Adrenal gland (tissue), 12 donors: ENCODE results near the gene EXOC6B. TPM values are rescaled to one million over a fixed set of nuclear protein-coding genes. Genes with fewer than 3 reads are reported as not detected.

ENCODE experiments used
- DNase-seq, 7 donors: peaks; one replicate each; pipeline ENCODE4 v3.0.0-alpha.2; 2019 to 2020
- H3K27ac ChIP-seq, 5 donors: fragments of 200-600 bp; sonication (generic) in 4 of 5; 1 replicate in 3 of 5; 2 replicates in 2 of 5; pipeline versions ENCODE4 v1.5.1 to v1.8.0; 2016 to 2020; ENCODE audit warnings: mild to moderate bottlenecking in 1 of 5
- H3K27me3 ChIP-seq: fragments of 200-600 bp; 2 replicates; pipeline ENCODE4 v1.8.0; 2021
- H3K36me3 ChIP-seq, 2 donors: fragments of 200-600 bp; replicated peaks in 1 of 2; 1 replicate in 1 of 2; 2 replicates in 1 of 2; pipeline versions ENCODE4 v1.5.1 to v1.8.0; 2018 to 2022
- H3K4me1 ChIP-seq, 2 donors: fragments of 200-600 bp; replicated peaks in 1 of 2; 1 replicate in 1 of 2; 2 replicates in 1 of 2; pipeline versions ENCODE4 v1.5.1 to v1.8.0; 2018 to 2021
- H3K4me3 ChIP-seq, 4 donors: fragments of 200-600 bp; sonication (generic) in 3 of 4; one replicate each; pipeline ENCODE4 v1.5.1; 2016 to 2018
- H3K9me3 ChIP-seq, 3 donors: fragments of 200-600 bp; sonication (generic) in 1 of 3; replicated peaks in 1 of 3; 1 replicate in 2 of 3; 2 replicates in 1 of 3; pipeline versions ENCODE4 v1.5.1 to v1.8.0; 2016 to 2021
- POLR2A ChIP-seq, 2 donors: fragments of 450-650 bp; IDR thresholded peaks; one replicate each; pipeline ENCODE4 v1.6.1; 2017; ENCODE audit warnings: antibody characterized with exemption in 2 of 2, mild to moderate bottlenecking in 2 of 2, moderate library complexity in 1 of 2
- WGBS, 4 donors: extraction: QIAGEN DNeasy Blood & Tissue Kit in 2 of 4; methylation state at CpG; one replicate each; pipeline versions ENCODE4 v1.1.5 to v1.1.7; 2013 to 2017; 5-methylcytosine and 5-hydroxymethylcytosine counted together
- intact Hi-C, 2 donors: fragments of 100-400 bp; cut with DNase I; formaldehyde crosslinking; loops; one replicate each; pipeline versions ENCODE4 v1.14.1 to v1.15.0; 2022 to 2023
- polyA plus RNA-seq, 3 donors: library from polyadenylated mRNA; stranded (reverse); fragments of 200-250 nt in 2 of 3; fragments of 350-450 nt in 1 of 3; fragmentation: Illumina TruSeq in 1 of 3; extraction: RNeasy Lipid Tissue Mini Kit (QIAGEN cat#74804) in 1 of 3; gene quantifications; one replicate each; pipeline ENCODE4 v1.2.3, GENCODE V29; 2013 to 2014
- total RNA-seq, 9 donors: library from RNA; depleted of rRNA in 4 of 9; stranded (reverse); fragments of >200 nt in 4 of 9; fragments of 120-200 nt in 1 of 9; fragmentation: NEBNext Ultra II Directional in 1 of 9; extraction: Animal tissue kit (Norgen Biotek cat#: 25700) in 1 of 9; gene quantifications; one replicate each; pipeline versions ENCODE4 v1.1.0 to v1.2.4, GENCODE V29; 2013 to 2023
- TF ChIP-seq, protein P1 (sequence below), 6 experiments: fragments of 450-650 bp in 4 of 6; fragments of 200-600 bp in 2 of 6; sonication (generic) in 1 of 6; IDR thresholded peaks; 1 replicate in 5 of 6; 2 replicates in 1 of 6; pipeline versions ENCODE4 v1.5.1 to v1.8.0; 2016 to 2021; ENCODE audit warnings: antibody characterized with exemption in 6 of 6, mild to moderate bottlenecking in 2 of 6, moderate library complexity in 1 of 6
- donor health status: healthy with polysubstance abuse.
- donor health status: Bipolar disorder and iron deficiency.
- donor health status: DM: yes; HTN: yes; CAD: no.
- donor health status: DM: no; HTN: no; CAD: no.
- donor health status: DM: no; HTN: no; CAD: no.
- donor health status: DM: yes; HTN: yes; CAD: no.

Gene EXOC6B
- total and polyA plus RNA-seq, 12 donors = 6.0 to 92.6 (median 50.6) TPM

DNA sequence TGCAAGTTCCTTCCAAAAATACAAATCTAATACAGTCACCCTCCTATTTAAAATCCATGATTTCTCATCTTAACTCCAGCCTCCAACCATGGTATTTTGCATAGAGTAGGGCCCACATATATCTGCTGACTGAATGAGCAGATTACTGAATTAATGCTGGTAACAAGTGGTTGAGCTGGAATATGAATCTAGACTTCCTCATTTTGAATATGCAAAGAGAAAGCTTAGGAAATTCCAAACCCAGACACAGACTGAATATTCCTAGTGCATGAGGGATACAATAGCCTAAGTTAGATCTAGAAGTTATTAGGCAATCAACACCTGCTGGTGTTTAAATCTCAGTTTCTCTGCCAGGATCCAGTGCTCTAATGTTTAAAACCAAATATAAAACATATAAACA is 463.1 kb downstream of the EXOC6B start:
- H3K4me1 ChIP-seq = no peaks in the 10 kb centered on the region
- TF ChIP-seq, protein P1, sequence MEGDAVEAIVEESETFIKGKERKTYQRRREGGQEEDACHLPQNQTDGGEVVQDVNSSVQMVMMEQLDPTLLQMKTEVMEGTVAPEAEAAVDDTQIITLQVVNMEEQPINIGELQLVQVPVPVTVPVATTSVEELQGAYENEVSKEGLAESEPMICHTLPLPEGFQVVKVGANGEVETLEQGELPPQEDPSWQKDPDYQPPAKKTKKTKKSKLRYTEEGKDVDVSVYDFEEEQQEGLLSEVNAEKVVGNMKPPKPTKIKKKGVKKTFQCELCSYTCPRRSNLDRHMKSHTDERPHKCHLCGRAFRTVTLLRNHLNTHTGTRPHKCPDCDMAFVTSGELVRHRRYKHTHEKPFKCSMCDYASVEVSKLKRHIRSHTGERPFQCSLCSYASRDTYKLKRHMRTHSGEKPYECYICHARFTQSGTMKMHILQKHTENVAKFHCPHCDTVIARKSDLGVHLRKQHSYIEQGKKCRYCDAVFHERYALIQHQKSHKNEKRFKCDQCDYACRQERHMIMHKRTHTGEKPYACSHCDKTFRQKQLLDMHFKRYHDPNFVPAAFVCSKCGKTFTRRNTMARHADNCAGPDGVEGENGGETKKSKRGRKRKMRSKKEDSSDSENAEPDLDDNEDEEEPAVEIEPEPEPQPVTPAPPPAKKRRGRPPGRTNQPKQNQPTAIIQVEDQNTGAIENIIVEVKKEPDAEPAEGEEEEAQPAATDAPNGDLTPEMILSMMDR (IDR thresholded peaks at IDR 0.05) = no peak
- TF ChIP-seq POLR2A (IDR thresholded peaks at IDR 0.05) = no peak
- H3K27me3 ChIP-seq = no peaks in the 10 kb centered on the region
- intact Hi-C loops = no loop called here
- no peak for DNase-seq
- no peak overlapping the region for H3K4me3 ChIP-seq
- no peaks in the 10 kb centered on the region for H3K9me3 ChIP-seq
- no peaks in the 10 kb centered on the region for H3K36me3 ChIP-seq
- no peak overlapping the region for H3K27ac ChIP-seq

DNA sequence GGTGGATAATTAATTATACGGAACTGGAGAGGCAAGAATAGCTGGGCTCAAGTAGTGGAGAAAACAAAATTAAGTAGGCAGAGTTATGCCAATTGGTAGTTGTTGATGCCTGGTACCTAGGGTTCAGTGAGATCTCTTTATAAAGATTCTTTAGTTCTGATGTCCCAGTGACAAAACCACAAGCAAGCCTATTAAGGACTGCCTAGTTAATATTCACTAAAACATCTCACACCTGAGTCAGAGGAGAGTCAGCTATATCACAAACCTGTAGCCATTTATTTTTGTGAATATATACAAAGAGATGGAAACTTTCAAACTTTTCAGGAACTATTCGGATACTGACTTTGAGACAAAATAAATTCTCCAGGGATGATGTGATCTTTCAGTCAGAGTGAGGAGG is 464.3 kb downstream of the EXOC6B start:
- Histone ChIP-seq H3K9me3 (no peaks in the 10 kb centered on the region), H3K4me3 (no peak overlapping the region), H3K36me3 (no peaks in the 10 kb centered on the region), H3K4me1 (no peaks in the 10 kb centered on the region), H3K27me3 (no peaks in the 10 kb centered on the region), H3K27ac (no peak overlapping the region)
- DNase-seq = no peak
- TF ChIP-seq, protein P1 (IDR thresholded peaks at IDR 0.05) = no peak
- no peak for TF ChIP-seq POLR2A (IDR thresholded peaks at IDR 0.05)
- intact Hi-C loops = no loop called here
- WGBS, 4 donors = 71 to 100% (median 97%) methylated on average over 2 of the region's 2 CpGs

DNA sequence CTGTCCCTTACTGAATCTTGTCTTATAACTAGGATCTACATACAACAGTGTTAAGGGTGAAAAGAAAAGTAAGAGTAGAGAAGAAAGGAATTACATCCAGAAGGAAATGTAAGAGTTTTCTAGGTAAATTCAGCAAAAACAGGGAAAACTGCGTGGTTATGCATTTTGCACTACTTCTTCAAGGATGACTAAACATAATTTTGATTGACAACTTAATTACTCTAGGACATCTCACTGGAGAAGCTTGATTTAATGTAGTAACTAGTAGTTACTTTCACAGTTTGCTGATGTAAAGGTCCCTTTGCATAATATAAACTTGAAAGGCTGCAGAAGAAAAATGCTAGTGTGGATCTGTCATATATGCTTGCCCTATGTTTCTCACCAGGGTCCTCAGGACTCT is 464.8 kb downstream of the EXOC6B start:
- no peaks in the 10 kb centered on the region for H3K36me3 ChIP-seq
- TF ChIP-seq POLR2A (IDR thresholded peaks at IDR 0.05) = no peak
- TF ChIP-seq, protein P1 (IDR thresholded peaks at IDR 0.05) = no peak
- no peaks in the 10 kb centered on the region for H3K27me3 ChIP-seq
- DNase-seq = no peak
- H3K4me3 ChIP-seq = no peak overlapping the region
- 95 to 98% (median 97%) methylated on average over 1 of the region's 1 CpG for WGBS, 4 donors
- intact Hi-C loops = no loop called here
- H3K9me3 ChIP-seq = no peaks in the 10 kb centered on the region
- H3K27ac ChIP-seq = no peak overlapping the region
- no peaks in the 10 kb centered on the region for H3K4me1 ChIP-seq

DNA sequence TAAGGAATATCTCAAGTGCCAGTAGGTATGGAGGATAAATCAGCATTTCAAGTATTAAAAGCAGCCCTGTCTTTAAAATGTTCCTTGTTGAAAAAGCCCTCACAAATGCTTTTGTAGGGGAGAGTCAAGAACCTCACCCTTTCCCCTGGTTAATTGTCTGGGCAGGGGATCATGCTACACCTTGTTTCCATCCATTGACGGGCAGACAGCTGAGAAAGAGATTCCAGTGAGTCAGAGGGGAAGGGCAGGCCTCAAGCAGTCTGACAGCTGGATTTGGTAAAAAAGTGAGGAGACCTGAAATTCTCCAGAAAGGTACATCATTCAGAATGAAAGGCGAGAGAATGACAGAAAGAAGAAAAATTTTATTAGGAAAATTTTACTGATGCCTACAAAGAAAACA is 475.0 kb downstream of the EXOC6B start:
- no peaks in the 10 kb centered on the region for H3K4me1 ChIP-seq
- no peak overlapping the region for H3K27ac ChIP-seq
- no peak for DNase-seq
- WGBS, 4 donors = 92 to 95% (median 93%) methylated on average over 2 of the region's 2 CpGs
- H3K27me3 ChIP-seq = no peaks in the 10 kb centered on the region
- H3K9me3 ChIP-seq = no peaks in the 10 kb centered on the region
- intact Hi-C loops = no loop called here
- TF ChIP-seq, protein P1 (IDR thresholded peaks at IDR 0.05) = no peak
- H3K4me3 ChIP-seq = no peak overlapping the region
- H3K36me3 ChIP-seq = no peaks in the 10 kb centered on the region
